NCI-H2171 treated with DMSO at 0.1 percent for 48 hours (cell line): ENCODE measurements around the gene PARD3.

Source experiments
- DNase-seq: peaks from one replicate; lab custom pipeline; 2025; lab: John Stamatoyannopoulos, UW

PARD3 gene

GRCh38 chr10:34492081-34492480, 323.0 kb downstream of the PARD3 start:
- peak; percentile 66 for DNase-seq

GRCh38 chr10:34491678-34492077, 323.4 kb downstream of the PARD3 start:
- DNase-seq, result peak; percentile 28

GRCh38 chr10:34489973-34490745, 324.9 kb downstream of the PARD3 start:
- no peak for DNase-seq

GRCh38 chr10:34489411-34489810, 325.7 kb downstream of the PARD3 start:
- DNase-seq, result no peak

GRCh38 chr10:34488476-34489130, 326.5 kb downstream of the PARD3 start:
- DNase-seq, result no peak

GRCh38 chr10:34486008-34486407, 329.1 kb downstream of the PARD3 start:
- no peak for DNase-seq

- no peak for DNase-seq
Observed at GRCh38 chr10:34484164-34484563, 330.9 kb downstream of the PARD3 start.

- DNase-seq, result no peak
Observed at GRCh38 chr10:34480345-34480744, 334.8 kb downstream of the PARD3 start.

- DNase-seq, result no peak
Observed at GRCh38 chr10:34479520-34480179, 335.4 kb downstream of the PARD3 start.

- no peak for DNase-seq
Observed at GRCh38 chr10:34477249-34477648, 337.8 kb downstream of the PARD3 start.

GRCh38 chr10:34476608-34477007, 338.5 kb downstream of the PARD3 start:
- DNase-seq, result no peak

- no peak for DNase-seq
Observed at GRCh38 chr10:34475786-34476185, 339.3 kb downstream of the PARD3 start.

GRCh38 chr10:34475274-34475646, 339.8 kb downstream of the PARD3 start:
- no peak for DNase-seq

GRCh38 chr10:34474555-34475273, 340.4 kb downstream of the PARD3 start:
- DNase-seq, result no peak

GRCh38 chr10:34474009-34474376, 341.1 kb downstream of the PARD3 start:
- no peak for DNase-seq

GRCh38 chr10:34473174-34474008, 341.7 kb downstream of the PARD3 start:
- DNase-seq, result no peak

- no peak for DNase-seq
Observed at GRCh38 chr10:34470307-34470706, 344.8 kb downstream of the PARD3 start.

GRCh38 chr10:34469446-34469845, 345.6 kb downstream of the PARD3 start:
- DNase-seq, result no peak

- DNase-seq, result no peak
Observed at GRCh38 chr10:34467902-34468301, 347.2 kb downstream of the PARD3 start.

GRCh38 chr10:34467364-34467763, 347.7 kb downstream of the PARD3 start:
- no peak for DNase-seq

GRCh38 chr10:34465678-34466077, 349.4 kb downstream of the PARD3 start:
- DNase-seq, result no peak

- no peak for DNase-seq
Observed at GRCh38 chr10:34464591-34464990, 350.5 kb downstream of the PARD3 start.
